Ascending aorta (tissue), 2 donors: Measurements from ENCODE around the gene FAM107B. TPM values are rescaled to one million over a fixed set of nuclear protein-coding genes. Genes with fewer than 3 reads are reported as not detected.

Experiments used
- DNase-seq, 2 donors: peaks; one replicate each; pipeline ENCODE4 v3.0.0-alpha.2; 2019; ENCODE audit warnings: low spot score in 2 of 2
- H3K27ac ChIP-seq, 2 donors: fragments of 200-600 bp; sonication (generic); one replicate each; pipeline ENCODE4 v1.5.1; 2016 to 2017; ENCODE audit warnings: mild to moderate bottlenecking in 1 of 2
- H3K27me3 ChIP-seq: fragments of 200-600 bp; sonication (generic); one replicate; pipeline ENCODE4 v1.5.1; 2017
- H3K36me3 ChIP-seq, 2 donors: fragments of 200-600 bp; sonication (generic); one replicate each; pipeline ENCODE4 v1.5.1; 2016
- H3K4me1 ChIP-seq, 2 donors: fragments of 200-600 bp; sonication (generic); one replicate each; pipeline ENCODE4 v1.5.1; 2016 to 2017; ENCODE audit warnings: mild to moderate bottlenecking in 1 of 2
- H3K4me3 ChIP-seq, 2 donors: fragments of 200-600 bp; sonication (generic); one replicate each; pipeline ENCODE4 v1.5.1; 2016 to 2017; ENCODE audit warnings: mild to moderate bottlenecking in 1 of 2
- H3K9me3 ChIP-seq, 2 donors: fragments of 200-600 bp; sonication (generic); one replicate each; pipeline ENCODE4 v1.5.1; 2016
- CTCF ChIP-seq, 3 experiments: fragments of 200-600 bp in 2 of 3; fragments of 450-650 bp in 1 of 3; sonication (generic) in 2 of 3; IDR thresholded peaks; one replicate each; pipeline ENCODE4 v1.5.1; 2016 to 2019; ENCODE audit warnings: antibody characterized with exemption in 3 of 3, mild to moderate bottlenecking in 1 of 3, moderate library complexity in 1 of 3
- intact Hi-C: fragments of 100-400 bp; cut with DNase I; formaldehyde crosslinking; loops from one replicate; pipeline ENCODE4 v1.15.1; 2023
- total RNA-seq: library from RNA; depleted of rRNA; stranded (reverse); fragments of >200 nt; gene quantifications from one replicate; pipeline ENCODE4 v1.1.0, GENCODE V29; 2016

The FAM107B gene
- total RNA-seq, 1 donor from 2014 or later = 3.7 TPM

- no peak overlapping the region for H3K27ac ChIP-seq
- no peak for TF ChIP-seq CTCF (IDR thresholded peaks at IDR 0.05)
- H3K4me1 ChIP-seq = no peaks in the 10 kb centered on the region
- intact Hi-C loops = no loop called here
- no peaks in the 10 kb centered on the region for H3K27me3 ChIP-seq
- H3K4me3 ChIP-seq = no peak overlapping the region
- H3K9me3 ChIP-seq = no peaks in the 10 kb centered on the region
- no peak for DNase-seq
- H3K36me3 ChIP-seq = no peaks in the 10 kb centered on the region
Measured at GRCh38 chr10:14667781-14668180, 106.9 kb downstream of the FAM107B start.

- H3K9me3 ChIP-seq = no peaks in the 10 kb centered on the region
- no peak overlapping the region for H3K4me3 ChIP-seq
- DNase-seq = no peak
- intact Hi-C loops = no loop called here
- no peak for TF ChIP-seq CTCF (IDR thresholded peaks at IDR 0.05)
- H3K4me1 ChIP-seq = no peaks in the 10 kb centered on the region
- H3K27ac ChIP-seq = no peak overlapping the region
- no peaks in the 10 kb centered on the region for H3K27me3 ChIP-seq
- H3K36me3 ChIP-seq = no peaks in the 10 kb centered on the region
Measured at GRCh38 chr10:14667280-14667679, 107.4 kb downstream of the FAM107B start.

GRCh38 chr10:14665865-14666857 lies 108.5 kb downstream of the FAM107B start:
- intact Hi-C loops = no loop called here
- Histone ChIP-seq H3K36me3 (no peaks in the 10 kb centered on the region), H3K9me3 (no peaks in the 10 kb centered on the region), H3K4me3 (no peak overlapping the region), H3K27ac (no peak overlapping the region), H3K4me1 (no peaks in the 10 kb centered on the region), H3K27me3 (no peaks in the 10 kb centered on the region)
- DNase-seq = no peak
- no peak for TF ChIP-seq CTCF (IDR thresholded peaks at IDR 0.05)

GRCh38 chr10:14665304-14665703 lies 109.4 kb downstream of the FAM107B start:
- no peak for DNase-seq
- no peaks in the 10 kb centered on the region for H3K4me1 ChIP-seq

GRCh38 chr10:14664345-14664744 lies 110.4 kb downstream of the FAM107B start:
- H3K4me3 ChIP-seq = no peak overlapping the region
- no peaks in the 10 kb centered on the region for H3K4me1 ChIP-seq
- no peaks in the 10 kb centered on the region for H3K36me3 ChIP-seq
- no peak for TF ChIP-seq CTCF (IDR thresholded peaks at IDR 0.05)
- H3K27ac ChIP-seq = no peak overlapping the region
- no peaks in the 10 kb centered on the region for H3K27me3 ChIP-seq
- DNase-seq = no peak
- intact Hi-C loops = no loop called here
- H3K9me3 ChIP-seq = no peaks in the 10 kb centered on the region

More at GRCh38 chr10:14665304-14665703, 109.4 kb downstream of the FAM107B start:
- Histone ChIP-seq H3K27me3 (no peaks in the 10 kb centered on the region), H3K27ac (no peak overlapping the region), H3K36me3 (no peaks in the 10 kb centered on the region), H3K4me3 (no peak overlapping the region), H3K9me3 (no peaks in the 10 kb centered on the region)
- intact Hi-C loops = no loop called here
- no peak for TF ChIP-seq CTCF (IDR thresholded peaks at IDR 0.05)
